ENCODE measurements around the gene VPS54.

Gene VPS54

GRCh38 chr2:63875131-63875527 lies 144.1 kb downstream of the VPS54 start:
- H3K36me3 ChIP-seq (ENCODE audit: control insufficient read depth in 4 of 4, insufficient read depth in 4 of 4, low read length in 3 of 4), result peaks cover 13 to 49% (median 34%) of the 10 kb centered on the region in 4 experiments
- no peak overlapping the region for H3K27ac ChIP-seq (ENCODE audit: insufficient read depth in 1 of 2, low read depth in 1 of 2, low read length in 2 of 2, poor library complexity in 1 of 2, severe bottlenecking in 2 of 2)
- H3K4me3 ChIP-seq (ENCODE audit: control insufficient read depth in 1 of 7, extremely low read depth in 1 of 7, insufficient read depth in 4 of 7, low read depth in 2 of 7, low read length in 6 of 7), result no peak overlapping the region
- POLR2A ChIA-PET, result interaction anchor here (1.2 kb wide), 1 partner anchor 25 kb away, joined by 3 read pairs; no protein-coding TSS in a partner anchor
- H3K4me1 ChIP-seq (ENCODE audit: control extremely low read depth in 1 of 4, control insufficient read depth in 4 of 4, insufficient read depth in 4 of 4, low read length in 3 of 4), result peaks cover 0 to 6% (median 0%) of the 10 kb centered on the region in 4 experiments
- 100% methylated on average over 1 of the region's 1 CpG for WGBS (ENCODE audit: insufficient coverage)
- H3K27me3 ChIP-seq (replicated peaks in 2 of 5; ENCODE audit: control insufficient read depth in 4 of 5, insufficient read depth in 5 of 5, low read length in 4 of 5), result no peaks in the 10 kb centered on the region
- CTCF ChIA-PET, result interaction anchor here (1.2 to 3.0 kb wide), 4 partner anchors 11 to 182 kb away, joined by 3 to 16 read pairs (median 4); no protein-coding TSS in a partner anchor
- H3K9me3 ChIP-seq (ENCODE audit: control extremely low read depth in 1 of 5, control insufficient read depth in 4 of 5, insufficient read depth in 2 of 5, low read depth in 1 of 5, low read length in 4 of 5), result peaks cover 0 to 14% (median 2%) of the 10 kb centered on the region in 5 experiments
- no peak for DNase-seq

- H3K27ac ChIP-seq (ENCODE audit: insufficient read depth in 1 of 2, low read depth in 1 of 2, low read length in 2 of 2, poor library complexity in 1 of 2, severe bottlenecking in 2 of 2), result no peak overlapping the region
- CTCF ChIA-PET, result interaction anchor here (1.3 to 3.0 kb wide), 2 partner anchors 12 to 181 kb away, joined by 3 to 16 read pairs; no protein-coding TSS in a partner anchor
Measured at GRCh38 chr2:63874204-63875130, 144.8 kb downstream of the VPS54 start.

DNA sequence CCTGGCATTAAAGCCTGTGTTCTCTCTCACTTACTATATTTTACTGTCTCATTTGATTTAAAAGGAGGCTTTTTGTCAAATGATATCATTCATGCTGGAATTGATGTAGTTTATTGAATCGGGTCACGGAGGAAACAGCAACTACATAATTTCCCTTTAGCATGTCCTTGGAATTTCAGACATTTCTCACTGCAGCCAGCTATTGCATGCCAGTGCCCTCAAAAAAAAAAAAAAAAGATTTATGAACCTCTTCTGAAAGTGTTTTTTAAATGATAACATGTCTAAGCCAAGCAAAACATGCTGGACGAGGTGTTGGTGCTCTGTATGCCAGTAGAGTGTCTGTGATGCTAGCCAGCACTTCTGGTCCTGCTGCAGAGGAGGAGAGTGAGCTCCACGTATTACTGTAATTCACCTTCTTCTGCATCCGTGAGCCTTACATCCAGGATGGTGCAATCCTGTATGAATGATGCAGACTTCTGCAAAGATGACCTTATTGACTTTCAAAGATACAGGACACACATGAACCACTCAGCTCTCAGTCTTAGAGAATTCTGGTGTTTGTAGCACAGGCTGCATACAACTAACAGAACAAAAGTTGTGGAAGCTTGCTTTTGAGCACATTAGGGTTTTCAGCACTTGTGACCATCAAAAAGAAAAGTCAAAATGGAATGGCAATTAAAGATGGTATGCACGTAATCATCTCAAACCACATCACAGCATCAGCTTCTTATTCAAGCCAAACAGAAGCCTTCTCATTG lies 146.5 kb downstream of the VPS54 start:
- 100% methylated on average over 2 of the region's 6 CpGs for WGBS (ENCODE audit: insufficient coverage)
- Histone ChIP-seq H3K9me3 (ENCODE audit: control extremely low read depth in 1 of 5, control insufficient read depth in 4 of 5, insufficient read depth in 2 of 5, low read depth in 1 of 5, low read length in 4 of 5) (peaks cover 0 to 14% (median 2%) of the 10 kb centered on the region in 5 experiments), H3K4me3 (ENCODE audit: control insufficient read depth in 1 of 7, extremely low read depth in 1 of 7, insufficient read depth in 4 of 7, low read depth in 2 of 7, low read length in 6 of 7) (no peak overlapping the region), H3K4me1 (ENCODE audit: control extremely low read depth in 1 of 4, control insufficient read depth in 4 of 4, insufficient read depth in 4 of 4, low read length in 3 of 4) (peaks cover 0 to 5% (median 0%) of the 10 kb centered on the region in 4 experiments), H3K27ac (ENCODE audit: insufficient read depth in 1 of 2, low read depth in 1 of 2, low read length in 2 of 2, poor library complexity in 1 of 2, severe bottlenecking in 2 of 2) (no peak overlapping the region), H3K36me3 (ENCODE audit: control insufficient read depth in 4 of 4, insufficient read depth in 4 of 4, low read length in 3 of 4) (peaks cover 13 to 46% (median 32%) of the 10 kb centered on the region in 4 experiments), H3K27me3 (replicated peaks in 2 of 5; ENCODE audit: control insufficient read depth in 4 of 5, insufficient read depth in 5 of 5, low read length in 4 of 5) (no peaks in the 10 kb centered on the region)
- ChIA-PET POLR2A (no interaction called here), CTCF (interaction anchor here (0.7 to 3.0 kb wide), 3 partner anchors 8 to 11 kb away, joined by 3 to 16 read pairs (median 3); no protein-coding TSS in a partner anchor)
- DNase-seq, result no peak

More at GRCh38 chr2:63874204-63875130, 144.8 kb downstream of the VPS54 start:
- Histone ChIP-seq H3K9me3 (ENCODE audit: control extremely low read depth in 1 of 5, control insufficient read depth in 4 of 5, insufficient read depth in 2 of 5, low read depth in 1 of 5, low read length in 4 of 5) (peaks cover 0 to 14% (median 2%) of the 10 kb centered on the region in 5 experiments), H3K4me1 (ENCODE audit: control extremely low read depth in 1 of 4, control insufficient read depth in 4 of 4, insufficient read depth in 4 of 4, low read length in 3 of 4) (peaks cover 0 to 5% (median 0%) of the 10 kb centered on the region in 4 experiments), H3K36me3 (ENCODE audit: control insufficient read depth in 4 of 4, insufficient read depth in 4 of 4, low read length in 3 of 4) (peaks cover 13 to 49% (median 34%) of the 10 kb centered on the region in 4 experiments), H3K27me3 (replicated peaks in 2 of 5; ENCODE audit: control insufficient read depth in 4 of 5, insufficient read depth in 5 of 5, low read length in 4 of 5) (no peaks in the 10 kb centered on the region), H3K4me3 (ENCODE audit: control insufficient read depth in 1 of 7, extremely low read depth in 1 of 7, insufficient read depth in 4 of 7, low read depth in 2 of 7, low read length in 6 of 7) (no peak overlapping the region)
- DNase-seq, result no peak
- POLR2A ChIA-PET, result no interaction called here
- 96% methylated on average over 4 of the region's 5 CpGs for WGBS (ENCODE audit: insufficient coverage)

DNA sequence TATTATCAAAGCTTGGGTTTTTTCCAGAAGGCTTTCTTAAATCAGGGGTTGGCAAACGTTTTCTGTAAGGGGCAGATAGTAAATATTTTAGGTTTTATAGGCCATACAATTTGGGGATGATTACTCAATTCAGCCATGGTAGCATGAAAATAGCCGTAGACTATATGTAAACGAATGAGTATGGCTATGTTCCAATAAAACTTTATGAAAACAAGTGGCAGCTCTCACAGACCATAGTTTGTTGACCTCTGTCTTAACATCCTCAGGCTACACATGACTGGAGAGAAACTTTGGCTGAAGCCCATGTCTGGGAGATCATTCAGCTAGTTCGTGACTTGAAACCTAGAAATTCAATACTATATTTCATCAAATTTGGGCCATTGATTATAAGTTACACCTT lies 147.4 kb downstream of the VPS54 start:
- Histone ChIP-seq H3K4me1 (ENCODE audit: control extremely low read depth in 1 of 4, control insufficient read depth in 4 of 4, insufficient read depth in 4 of 4, low read length in 3 of 4) (peaks cover 0 to 5% (median 0%) of the 10 kb centered on the region in 4 experiments), H3K4me3 (ENCODE audit: control insufficient read depth in 1 of 7, extremely low read depth in 1 of 7, insufficient read depth in 4 of 7, low read depth in 2 of 7, low read length in 6 of 7) (no peak overlapping the region), H3K36me3 (ENCODE audit: control insufficient read depth in 4 of 4, insufficient read depth in 4 of 4, low read length in 3 of 4) (peaks cover 8 to 51% (median 32%) of the 10 kb centered on the region in 4 experiments), H3K27ac (ENCODE audit: insufficient read depth in 1 of 2, low read depth in 1 of 2, low read length in 2 of 2, poor library complexity in 1 of 2, severe bottlenecking in 2 of 2) (no peak overlapping the region), H3K27me3 (replicated peaks in 2 of 5; ENCODE audit: control insufficient read depth in 4 of 5, insufficient read depth in 5 of 5, low read length in 4 of 5) (no peaks in the 10 kb centered on the region), H3K9me3 (ENCODE audit: control extremely low read depth in 1 of 5, control insufficient read depth in 4 of 5, insufficient read depth in 2 of 5, low read depth in 1 of 5, low read length in 4 of 5) (peaks cover 0 to 14% (median 2%) of the 10 kb centered on the region in 5 experiments)
- 100% methylated on average over 1 of the region's 4 CpGs for WGBS (ENCODE audit: insufficient coverage)
- DNase-seq, result no peak
- ChIA-PET POLR2A (no interaction called here), CTCF (interaction anchor here (0.9 kb wide), 1 partner anchor 9 kb away, joined by 3 read pairs; no protein-coding TSS in a partner anchor)

- Histone ChIP-seq H3K27me3 (replicated peaks in 2 of 5; ENCODE audit: control insufficient read depth in 4 of 5, insufficient read depth in 5 of 5, low read length in 4 of 5) (no peaks in the 10 kb centered on the region), H3K4me3 (ENCODE audit: control insufficient read depth in 1 of 7, extremely low read depth in 1 of 7, insufficient read depth in 4 of 7, low read depth in 2 of 7, low read length in 6 of 7) (no peak overlapping the region), H3K4me1 (ENCODE audit: control extremely low read depth in 1 of 4, control insufficient read depth in 4 of 4, insufficient read depth in 4 of 4, low read length in 3 of 4) (peaks cover 0 to 3% (median 0%) of the 10 kb centered on the region in 4 experiments), H3K9me3 (ENCODE audit: control extremely low read depth in 1 of 5, control insufficient read depth in 4 of 5, insufficient read depth in 2 of 5, low read depth in 1 of 5, low read length in 4 of 5) (peaks cover 0 to 14% (median 2%) of the 10 kb centered on the region in 5 experiments), H3K27ac (ENCODE audit: insufficient read depth in 1 of 2, low read depth in 1 of 2, low read length in 2 of 2, poor library complexity in 1 of 2, severe bottlenecking in 2 of 2) (no peak overlapping the region), H3K36me3 (ENCODE audit: control insufficient read depth in 4 of 4, insufficient read depth in 4 of 4, low read length in 3 of 4) (peaks cover 10 to 52% (median 30%) of the 10 kb centered on the region in 4 experiments)
- POLR2A ChIA-PET, result no interaction called here
- no peak for DNase-seq
- no CpG with 5 or more reads among the region's 4 CpGs for WGBS (ENCODE audit: insufficient coverage)
- CTCF ChIA-PET, result interaction anchor here (1.2 kb wide), 1 partner anchor 10 kb away, joined by 5 read pairs; no protein-coding TSS in a partner anchor
Measured at GRCh38 chr2:63870679-63871078, 148.5 kb downstream of the VPS54 start.

DNA sequence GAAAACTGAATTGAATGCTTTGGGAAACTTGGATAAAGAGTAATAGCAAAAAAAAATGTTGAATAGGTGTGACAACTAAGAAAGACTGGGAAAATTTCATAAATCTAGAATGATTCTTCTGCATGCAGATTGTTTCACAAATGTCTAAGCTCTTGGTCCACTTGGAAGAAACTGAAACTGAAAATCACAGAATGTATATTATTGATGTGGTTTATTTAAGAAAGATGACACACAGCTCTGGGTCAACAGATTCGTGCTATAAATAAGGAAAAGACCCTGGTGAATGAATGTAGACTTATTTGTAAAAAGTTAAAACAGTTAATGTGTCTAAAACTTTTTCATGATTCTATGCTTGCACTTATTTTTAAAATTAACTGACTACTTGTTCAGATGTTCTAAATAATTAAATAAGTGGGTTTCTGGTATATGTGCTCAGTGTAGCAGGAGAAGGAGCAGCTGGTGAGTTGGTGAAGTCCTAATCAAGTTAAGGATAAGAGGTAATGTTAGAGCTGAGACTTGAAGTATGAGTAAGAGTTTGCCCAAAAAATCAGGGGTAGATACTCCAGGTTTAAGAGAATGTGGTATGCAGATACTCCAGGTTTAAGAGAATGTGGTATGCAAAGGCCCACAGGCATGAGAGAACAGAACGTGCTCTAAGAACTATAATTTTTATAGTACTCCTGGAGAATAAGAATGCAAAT lies 153.1 kb downstream of the VPS54 start:
- no peak for DNase-seq
- H3K4me3 ChIP-seq (ENCODE audit: control insufficient read depth in 1 of 7, extremely low read depth in 1 of 7, insufficient read depth in 4 of 7, low read depth in 2 of 7, low read length in 6 of 7), result no peak overlapping the region
- ChIA-PET POLR2A (no interaction called here), CTCF (interaction anchor here (1.8 to 9.2 kb wide), 3 partner anchors 24 to 176 kb away, joined by 4 to 106 read pairs (median 77); no protein-coding TSS in a partner anchor)
- 100% methylated on average over 1 of the region's 2 CpGs for whole genome bisulfite sequencing (ENCODE audit: insufficient coverage)
- peaks cover 12 to 48% (median 25%) of the 10 kb centered on the region in 4 experiments for H3K36me3 ChIP-seq (ENCODE audit: control insufficient read depth in 4 of 4, insufficient read depth in 4 of 4, low read length in 3 of 4)
- H3K27ac ChIP-seq (ENCODE audit: insufficient read depth in 1 of 2, low read depth in 1 of 2, low read length in 2 of 2, poor library complexity in 1 of 2, severe bottlenecking in 2 of 2), result no peak overlapping the region
- no peaks in the 10 kb centered on the region for H3K4me1 ChIP-seq (ENCODE audit: control extremely low read depth in 1 of 4, control insufficient read depth in 4 of 4, insufficient read depth in 4 of 4, low read length in 3 of 4)
- H3K27me3 ChIP-seq (replicated peaks in 2 of 5; ENCODE audit: control insufficient read depth in 4 of 5, insufficient read depth in 5 of 5, low read length in 4 of 5), result no peaks in the 10 kb centered on the region
- H3K9me3 ChIP-seq (ENCODE audit: control extremely low read depth in 1 of 5, control insufficient read depth in 4 of 5, insufficient read depth in 2 of 5, low read depth in 1 of 5, low read length in 4 of 5), result no peaks in the 10 kb centered on the region
